ACHN (cell line): ENCODE results near the gene HIPK4.
"Not testable (repeated sequence)": the region's sequence is repeated elsewhere in the genome, so short reads cannot be mapped to it uniquely, and the experiment has no call there.

Experiments
- DNase-seq: peaks from one replicate; pipeline ENCODE4 v3.0.0-alpha.2; 2015
- in situ Hi-C: cut with HindIII; loops from 2 replicates; pipeline ENCODE4 v1.10.0; 2017; ENCODE audit warnings: low sequenced_read_pairs, low pct_ligation_motif_present, low pct_unique_long_range_greater_than_20kb

HIPK4 gene, protein sequence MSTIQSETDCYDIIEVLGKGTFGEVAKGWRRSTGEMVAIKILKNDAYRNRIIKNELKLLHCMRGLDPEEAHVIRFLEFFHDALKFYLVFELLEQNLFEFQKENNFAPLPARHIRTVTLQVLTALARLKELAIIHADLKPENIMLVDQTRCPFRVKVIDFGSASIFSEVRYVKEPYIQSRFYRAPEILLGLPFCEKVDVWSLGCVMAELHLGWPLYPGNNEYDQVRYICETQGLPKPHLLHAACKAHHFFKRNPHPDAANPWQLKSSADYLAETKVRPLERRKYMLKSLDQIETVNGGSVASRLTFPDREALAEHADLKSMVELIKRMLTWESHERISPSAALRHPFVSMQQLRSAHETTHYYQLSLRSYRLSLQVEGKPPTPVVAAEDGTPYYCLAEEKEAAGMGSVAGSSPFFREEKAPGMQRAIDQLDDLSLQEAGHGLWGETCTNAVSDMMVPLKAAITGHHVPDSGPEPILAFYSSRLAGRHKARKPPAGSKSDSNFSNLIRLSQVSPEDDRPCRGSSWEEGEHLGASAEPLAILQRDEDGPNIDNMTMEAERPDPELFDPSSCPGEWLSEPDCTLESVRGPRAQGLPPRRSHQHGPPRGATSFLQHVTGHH

GRCh38 chr19:40390084-40390742 is at the start of gene HIPK4:
Gene HIPK4 (minus strand): TSS chr19:40390181. CDS start chr19:40389902, 279 bp downstream.
- DNase-seq = no peak
- in situ Hi-C loops = no loop called here

GRCh38 chr19:40438284-40438683 is 48.3 kb upstream of the HIPK4 start:
- no peak for DNase-seq
- in situ Hi-C loops = no loop called here

DNA sequence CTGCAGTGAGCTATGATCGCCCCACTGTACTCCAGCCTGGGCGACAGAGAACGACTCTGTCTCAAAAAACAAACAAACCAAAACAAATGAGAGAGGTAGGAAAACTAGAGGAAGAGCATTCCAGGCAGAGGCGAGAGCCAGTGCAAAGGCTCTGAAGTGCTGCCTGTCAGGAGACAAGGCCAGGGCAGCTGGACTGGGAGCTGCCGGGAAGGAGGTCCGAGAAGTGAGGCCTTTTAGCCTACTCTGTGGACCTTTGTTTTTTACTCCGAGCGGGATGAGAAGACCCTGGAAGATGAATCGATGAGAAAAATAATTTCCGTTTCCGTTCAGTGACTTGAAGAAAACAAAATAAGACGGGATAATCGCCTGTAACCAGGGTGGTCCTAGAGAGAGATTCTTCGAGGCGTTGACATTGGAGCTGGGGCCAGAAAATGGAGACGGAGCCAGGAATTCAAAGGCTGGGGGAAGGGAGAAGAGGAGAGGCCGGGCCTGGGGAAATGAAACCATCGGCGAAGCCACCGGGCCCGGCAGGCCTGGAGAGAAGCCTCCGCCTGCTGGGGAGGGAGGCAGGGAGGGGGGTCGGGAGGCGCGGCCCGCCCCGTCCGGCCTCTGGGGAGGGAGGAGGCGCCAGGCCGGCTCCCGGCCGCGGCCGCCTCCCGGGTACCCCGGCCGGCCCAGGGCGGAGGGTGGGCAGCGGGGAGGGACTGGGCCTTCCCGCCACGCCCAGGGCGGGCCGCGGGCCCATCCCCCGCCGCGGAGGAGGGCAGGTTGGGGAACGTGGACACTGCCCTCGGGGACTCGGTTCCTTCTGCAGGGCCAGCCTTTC is 43.6 kb upstream of the HIPK4 start:
- in situ Hi-C loops = no loop called here
- DNase-seq = peak; percentile 90

DNA sequence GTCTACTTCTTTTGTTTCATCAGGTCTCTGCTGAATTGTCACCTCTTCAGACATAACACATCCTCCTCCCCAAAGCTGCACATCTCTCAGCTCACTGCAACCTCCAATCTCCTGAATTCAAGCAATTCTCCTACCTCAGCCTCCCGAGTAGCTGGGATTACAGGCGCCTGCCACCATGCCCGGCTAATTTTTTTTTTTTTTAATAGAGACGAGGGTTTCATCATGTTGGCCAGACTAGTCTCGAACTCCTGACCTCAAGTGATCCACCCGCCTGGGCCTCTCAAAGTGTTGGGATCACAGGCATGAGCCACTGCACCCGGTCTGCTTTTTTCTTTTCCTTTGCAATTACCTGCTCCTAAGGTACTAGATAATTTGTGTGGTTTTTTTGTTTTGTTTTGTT is 42.8 kb upstream of the HIPK4 start:
- DNase-seq, in situ Hi-C loops: not testable (repeated sequence)

DNA sequence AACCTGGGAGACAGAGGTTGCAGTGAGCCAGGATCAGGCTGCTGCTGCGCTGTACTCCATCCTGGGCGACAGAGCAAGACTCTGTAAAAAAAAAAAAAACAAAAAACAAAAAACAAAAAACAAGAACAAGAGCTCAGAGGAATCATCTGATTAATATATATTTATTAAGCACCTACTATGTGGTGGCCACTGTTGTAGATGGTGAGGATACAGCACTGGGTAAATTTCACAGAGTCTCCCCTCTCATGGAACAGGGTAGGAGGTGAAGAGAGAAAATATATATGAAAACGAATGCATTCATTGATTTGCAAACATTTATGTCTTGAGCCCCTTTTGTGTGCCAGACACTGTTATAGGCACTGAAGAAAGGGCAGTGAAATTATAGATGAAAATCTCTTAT is 41.7 kb upstream of the HIPK4 start:
- in situ Hi-C loops = no loop called here
- no peak for DNase-seq

DNA sequence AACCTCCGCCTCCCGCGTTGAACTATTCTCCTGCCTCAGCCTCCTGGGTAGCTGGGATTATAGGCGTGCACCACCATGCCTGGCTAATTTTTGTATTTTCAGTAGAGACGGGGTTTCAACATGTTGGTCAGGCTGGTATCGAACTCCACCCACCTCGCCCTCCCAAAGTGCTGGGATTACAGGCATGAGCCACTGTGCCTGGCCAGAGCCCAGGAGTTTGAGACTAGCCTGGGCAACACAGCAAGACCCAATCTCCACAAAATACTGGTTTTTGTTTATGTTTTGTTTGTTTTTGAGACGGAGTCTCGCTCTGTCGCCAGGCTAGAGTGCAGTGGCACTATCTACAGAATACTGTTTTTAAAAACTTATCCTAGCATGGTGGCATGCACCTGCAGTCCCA is 40.3 kb upstream of the HIPK4 start:
- in situ Hi-C loops, DNase-seq: not testable (repeated sequence)

- in situ Hi-C loops, DNase-seq: not testable (repeated sequence)
Observed at GRCh38 chr19:40428197-40428596, 38.2 kb upstream of the HIPK4 start.

DNA sequence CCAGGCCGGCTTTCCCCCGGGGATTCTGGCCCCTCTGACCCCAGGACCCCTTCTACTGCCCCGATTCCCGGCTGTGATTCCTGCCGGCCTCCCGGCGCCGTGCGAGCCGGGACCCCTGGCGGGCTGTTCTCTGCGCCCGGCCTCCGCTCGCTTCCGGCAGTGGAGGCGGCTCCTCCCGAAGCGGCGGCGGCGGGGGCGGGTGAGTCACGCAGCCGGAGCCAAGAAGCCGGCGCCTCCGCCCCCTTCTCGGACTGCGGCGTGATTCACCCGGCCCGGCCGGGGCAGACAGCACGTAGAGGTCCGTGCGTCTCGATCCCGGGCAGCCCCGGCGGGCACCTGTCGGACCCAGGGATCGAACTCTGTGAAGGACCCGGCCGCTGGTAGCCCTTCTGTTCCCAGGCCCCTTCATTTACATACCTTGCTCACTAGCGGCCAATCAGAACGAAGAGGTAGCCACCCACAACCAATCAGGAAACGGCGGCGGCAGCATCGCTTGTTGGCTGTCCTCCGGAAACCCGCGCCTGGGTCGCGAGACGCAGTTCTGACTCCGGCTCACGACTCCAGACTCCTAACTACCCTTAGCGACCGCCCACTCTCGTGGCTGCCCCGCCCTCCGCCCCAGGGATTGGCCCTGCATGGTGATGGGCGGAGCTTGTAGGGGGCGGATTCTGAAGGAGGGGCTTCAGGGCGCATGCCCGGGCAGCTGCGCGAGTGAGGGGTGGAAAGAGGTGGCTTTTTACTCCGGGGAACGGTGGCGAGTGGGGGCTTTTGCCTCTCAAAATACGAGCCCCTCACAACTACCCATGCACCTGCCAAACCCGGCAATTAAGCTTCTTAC is 35.7 kb upstream of the HIPK4 start, which contains the start of gene SERTAD1:
SERTAD1 (minus strand) TSS at position 543 of the 838 bp plus-strand sequence. CDS start 2,446 bp downstream, outside the sequence.
- in situ Hi-C loops = no loop called here
- peak; percentile 98 for DNase-seq

- peak; percentile 22 for DNase-seq
- in situ Hi-C loops = no loop called here
Observed at GRCh38 chr19:40424637-40425449, 34.9 kb upstream of the HIPK4 start.

DNA sequence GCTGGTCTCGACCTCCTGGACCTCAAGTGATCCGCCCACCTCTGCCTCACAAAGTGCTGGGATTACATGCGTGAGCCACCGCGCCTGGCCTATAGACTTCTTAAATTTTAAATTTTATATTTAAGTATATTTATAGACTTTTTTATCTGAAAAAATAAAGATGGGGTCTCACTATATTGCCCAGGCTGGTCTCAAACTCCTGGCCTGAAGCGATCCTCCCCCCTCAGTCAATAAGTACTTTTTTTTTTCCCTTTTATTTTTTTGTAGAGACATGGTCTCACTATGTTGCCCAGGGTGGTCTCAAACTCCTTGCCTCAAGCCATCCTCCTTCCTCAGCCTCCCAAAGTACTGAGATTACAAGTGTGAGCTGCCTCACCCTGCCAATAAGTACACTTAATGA is 34.0 kb upstream of the HIPK4 start:
- in situ Hi-C loops = no loop called here
- no peak for DNase-seq

DNA sequence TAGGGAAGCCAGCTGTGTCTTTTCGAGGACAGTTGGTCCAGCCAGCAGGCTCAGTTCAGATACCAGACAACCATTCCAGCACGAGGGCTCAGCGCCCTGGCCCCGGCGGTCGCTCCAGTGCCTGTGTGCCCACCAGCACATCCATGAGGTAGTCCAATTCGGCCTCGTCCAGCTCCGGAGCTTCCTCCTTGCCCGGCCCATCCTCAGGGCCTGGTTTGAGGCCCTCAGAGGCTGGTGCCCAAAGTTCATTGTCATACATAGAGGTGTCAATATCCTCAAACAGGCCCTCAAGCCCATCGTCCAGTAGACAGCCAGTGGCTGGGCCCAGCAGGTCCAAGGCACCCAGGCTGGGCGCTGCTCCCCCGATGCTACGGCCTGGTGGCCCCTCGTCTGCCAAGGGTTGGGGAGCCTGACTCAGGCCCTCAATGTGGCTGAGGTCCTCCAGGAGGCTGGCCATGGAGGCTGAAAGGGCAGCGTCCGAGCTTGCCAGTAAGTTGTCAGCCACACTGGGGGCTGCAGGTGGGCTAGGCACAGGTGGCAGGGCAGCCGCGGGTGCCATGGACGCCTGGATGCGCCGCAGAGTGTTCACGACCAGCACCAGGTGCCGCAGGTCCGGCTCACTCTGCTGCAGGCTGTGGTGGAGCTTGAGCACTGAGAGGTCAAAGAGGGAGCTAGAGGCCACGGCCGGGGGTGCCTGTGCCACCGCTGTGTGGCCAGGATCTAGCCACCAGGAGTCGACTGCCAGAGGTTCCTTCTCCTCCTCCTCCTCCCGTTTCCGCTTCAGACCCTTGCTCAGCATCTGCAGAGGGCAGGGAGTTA is 33.0 kb upstream of the HIPK4 start:
- DNase-seq = no peak
- in situ Hi-C loops = no loop called here

DNA sequence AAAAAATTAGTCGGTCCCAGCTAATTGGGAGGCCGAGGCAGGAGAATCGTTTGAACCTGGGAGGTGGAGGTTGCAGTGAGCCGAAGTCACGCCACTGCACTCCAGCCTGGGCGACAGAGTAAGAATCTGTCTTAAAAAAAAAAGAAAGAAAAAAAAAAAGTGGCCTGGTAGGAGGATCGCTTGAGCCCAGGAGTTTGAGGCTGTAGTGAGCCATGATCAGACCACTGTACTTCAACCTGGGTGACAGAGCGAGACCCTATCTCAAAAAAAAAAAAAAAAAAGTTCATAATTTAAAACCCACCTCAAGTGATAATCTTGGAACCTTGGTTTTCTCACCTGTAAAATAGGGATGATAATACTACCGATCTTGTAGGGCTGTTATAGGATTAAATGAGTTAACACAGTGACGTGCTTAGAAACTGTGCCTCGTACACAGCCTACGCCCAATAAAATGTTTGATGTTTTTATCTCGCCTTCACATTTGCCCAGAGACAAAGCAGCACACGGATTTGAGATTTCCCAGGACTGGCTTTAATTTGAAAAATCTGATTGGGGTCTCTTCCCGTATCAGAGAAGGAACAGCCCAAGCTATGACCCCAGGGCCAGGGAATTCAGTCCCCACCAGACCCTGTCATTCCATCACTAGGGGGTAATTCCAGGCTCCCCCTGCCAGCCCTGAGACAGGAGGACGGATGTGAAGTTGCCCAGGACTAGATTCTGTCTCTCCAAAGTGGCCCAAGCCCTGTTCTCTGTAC is 32.2 kb upstream of the HIPK4 start:
- DNase-seq = no peak
- in situ Hi-C loops = no loop called here

DNA sequence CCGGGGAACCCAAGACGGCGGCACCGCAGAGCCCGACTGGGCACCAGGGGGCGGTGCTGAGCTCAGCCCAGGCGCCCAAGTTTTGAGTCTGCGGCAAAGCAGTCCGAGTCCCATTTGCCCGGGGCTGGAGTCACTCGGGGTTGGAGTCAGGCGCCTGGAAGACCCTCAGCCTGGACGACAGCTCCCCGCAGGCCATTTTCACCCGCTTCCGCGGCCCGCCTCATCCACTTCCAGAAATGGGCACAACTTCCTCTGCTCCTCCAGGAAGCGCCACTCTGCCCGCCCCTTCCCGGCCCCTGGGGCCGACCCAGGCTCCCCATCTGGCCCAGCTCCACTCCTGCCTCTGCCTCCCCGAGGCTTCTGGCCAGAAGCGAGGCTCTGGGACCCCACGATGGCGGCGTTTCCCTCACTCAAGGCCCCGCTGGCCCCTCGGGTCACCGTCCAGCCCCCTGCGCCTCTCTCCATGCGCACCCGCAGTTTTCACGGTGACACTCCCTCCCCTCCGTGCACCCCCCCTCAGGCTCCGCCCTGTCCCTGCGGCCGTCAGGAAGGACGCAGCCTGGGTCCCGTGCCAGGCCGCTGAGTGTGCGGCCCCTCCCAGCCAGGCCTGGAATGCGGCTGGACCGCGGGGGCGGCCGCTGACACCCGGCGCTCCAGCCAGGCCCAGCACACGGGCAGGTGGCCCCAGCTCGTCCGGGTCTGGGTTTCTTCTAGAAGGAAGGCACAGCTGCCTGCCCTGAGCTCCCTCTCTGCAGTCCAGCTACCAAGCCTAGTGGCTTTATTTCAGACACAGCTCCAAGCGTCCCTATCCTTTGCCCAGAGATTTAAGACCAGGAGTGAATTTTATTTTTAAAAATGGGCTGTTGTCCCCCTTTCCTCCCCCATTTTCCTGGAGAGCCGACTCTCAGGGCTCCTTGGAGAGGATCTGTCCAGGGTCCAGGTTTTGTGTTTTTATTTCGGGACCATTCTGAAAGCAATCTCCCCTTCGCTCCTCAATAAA is 31.1 kb upstream of the HIPK4 start:
- in situ Hi-C loops = no loop called here
- peak; percentile 90 for DNase-seq

- in situ Hi-C loops = no loop called here
- no peak for DNase-seq
Observed at GRCh38 chr19:40420451-40420765, 30.4 kb upstream of the HIPK4 start.

GRCh38 chr19:40419780-40420179 is 29.8 kb upstream of the HIPK4 start:
- no peak for DNase-seq
- in situ Hi-C loops = no loop called here
